K562 (cell line): Measurements from ENCODE around the gene ITGA1. TPM values are rescaled to one million over a fixed set of nuclear protein-coding genes. Genes with fewer than 3 reads are reported as not detected.

ENCODE experiments used
- CBFA2T2 ChIP-seq: fragments of 450-650 bp; conservative IDR thresholded peaks from 2 replicates; pipeline ENCODE4 v1.6.1; 2017; ENCODE audit warnings: mild to moderate bottlenecking
- CBX2 ChIP-seq: fragments of 200-600 bp; sonication (generic); IDR thresholded peaks from one replicate; pipeline ENCODE4 v1.6.1; 2012; ENCODE audit warnings: mild to moderate bottlenecking, low read length, inconsistent platforms; ENCODE audit not compliant: insufficient read depth, poor library complexity, severe bottlenecking
- CLOCK ChIP-seq: fragments of 250-450 bp; sonication (Bioruptor Pico); IDR thresholded peaks from 2 replicates; pipeline ENCODE4 v1.4.0; 2020; ENCODE audit warnings: mild to moderate bottlenecking, moderate library complexity, borderline replicate concordance
- FOXK2 ChIP-seq, 2 experiments: fragments of 450-650 bp; IDR thresholded peaks in 1 of 2; conservative IDR thresholded peaks in 1 of 2; 2 replicates each; pipeline ENCODE4 v1.6.1; 2016; ENCODE audit warnings: low read depth in 2 of 2, mild to moderate bottlenecking in 1 of 2
- FUS ChIP-seq: fragments of 200-400 bp; formaldehyde crosslinking; optimal IDR thresholded peaks from 2 replicates; pipeline ENCODE3; 2017; ENCODE audit warnings: low read depth, low read length
- GABPA ChIP-seq: fragments of 200-800 bp; sonication (Bioruptor generic); conservative IDR thresholded peaks from 2 replicates; pipeline ENCODE4 v1.6.1; 2016; ENCODE audit warnings: low read depth, missing genetic modification characterization, missing compliant biosample characterization
- GATAD2B ChIP-seq: fragments of 450-650 bp; IDR thresholded peaks from 2 replicates; pipeline ENCODE4 v1.6.1; 2017; ENCODE audit warnings: mild to moderate bottlenecking, borderline replicate concordance
- GTF2F1 ChIP-seq: IDR thresholded peaks from 2 replicates; pipeline ENCODE4 v1.6.1; 2011; ENCODE audit warnings: low read depth, low read length, improper control_type of control experiment
- HCFC1 ChIP-seq: IDR thresholded peaks from 2 replicates; pipeline ENCODE4 v1.6.1; 2012; ENCODE audit warnings: low read depth, low read length, improper control_type of control experiment
- KLF6 ChIP-seq: fragments of 250-450 bp; sonication (Bioruptor Pico); IDR thresholded peaks from 2 replicates; pipeline ENCODE4 v1.4.0; 2020; ENCODE audit warnings: mild to moderate bottlenecking, moderate library complexity, borderline replicate concordance
- MNT ChIP-seq, 2 experiments: fragments of 450-650 bp; conservative IDR thresholded peaks; 2 replicates each; pipeline ENCODE4 v1.6.1; 2017; ENCODE audit warnings: mild to moderate bottlenecking in 2 of 2, moderate library complexity in 2 of 2
- NFE2 ChIP-seq: IDR thresholded peaks from 2 replicates; pipeline ENCODE4 v1.6.1; 2014; ENCODE audit warnings: antibody characterized with exemption, low read depth
- NFE2L1 ChIP-seq: fragments of 450-650 bp; IDR thresholded peaks from 2 replicates; pipeline ENCODE4 v1.6.1; 2016; ENCODE audit warnings: missing genetic modification characterization, low read depth, mild to moderate bottlenecking, missing compliant biosample characterization, moderate library complexity, borderline replicate concordance
- NFXL1 ChIP-seq: fragments of 450-650 bp; formaldehyde crosslinking; IDR thresholded peaks from 2 replicates; pipeline ENCODE4 v1.4.0; 2021; ENCODE audit warnings: mild to moderate bottlenecking
- NR2F6 ChIP-seq: fragments of 450-650 bp; formaldehyde crosslinking; IDR thresholded peaks from 2 replicates; pipeline ENCODE4 v1.4.0; 2020; ENCODE audit warnings: mild to moderate bottlenecking
- PTRF ChIP-seq: fragments of 450-650 bp; IDR thresholded peaks from 2 replicates; pipeline ENCODE4 v1.6.1; 2016; ENCODE audit warnings: mild to moderate bottlenecking, missing genetic modification characterization, missing compliant biosample characterization
- RNF2 ChIP-seq: sonication (generic); IDR thresholded peaks from 2 replicates; pipeline ENCODE4 v1.6.1; 2016
- ZNF121 ChIP-seq: sonication (generic); formaldehyde crosslinking; conservative IDR thresholded peaks from 2 replicates; pipeline ENCODE4 v1.8.0; 2022; ENCODE audit warnings: missing genetic modification reagents
- ZNF561 ChIP-seq: fragments of 450-650 bp; formaldehyde crosslinking; conservative IDR thresholded peaks from 2 replicates; pipeline ENCODE4 v1.4.0; 2020; ENCODE audit warnings: mild to moderate bottlenecking, moderate library complexity
- polyA plus RNA-seq, 8 experiments: library from polyadenylated mRNA; depleted of rRNA in 4 of 8; stranded (reverse) in 5 of 8; unstranded in 3 of 8; fragments of >200 nt; fragmentation: Nextera tagmentation in 2 of 8; fragmentation: Illumina TruSeq in 1 of 8; extraction: Ambion mirVana in 2 of 8; extraction: Trizol in 1 of 8; gene quantifications; 2 replicates each; pipeline versions ENCODE4 v1.2.1 to v1.2.3, GENCODE V29; 2011 to 2014; ENCODE audit warnings: inconsistent platforms in 1 of 8, missing spikeins in 1 of 8
- total RNA-seq, 7 experiments: library from RNA; depleted of rRNA in 6 of 7; stranded (reverse); fragments of >200 nt in 6 of 7; fragmentation: Illumina TruSeq in 2 of 7; extraction: Trizol in 2 of 7; gene quantifications; 2 replicates each; pipeline versions ENCODE4 v1.2.1 to v1.2.3, GENCODE V29; 2011 to 2021; ENCODE audit warnings: low replicate concordance in 1 of 7
- TF ChIP-seq, protein P1 (sequence below): fragments of 250-450 bp; sonication (Bioruptor Pico); IDR thresholded peaks from 2 replicates; pipeline ENCODE4 v1.5.1; 2021; ENCODE audit warnings: mild to moderate bottlenecking
- TF ChIP-seq, protein P2 (sequence below): fragments of 250-450 bp; sonication (Bioruptor Pico); IDR thresholded peaks from 2 replicates; pipeline ENCODE4 v1.6.1; 2021; ENCODE audit warnings: mild to moderate bottlenecking
- TF ChIP-seq, protein P3 (sequence below): fragments of 450-650 bp; formaldehyde crosslinking; IDR thresholded peaks from 2 replicates; pipeline ENCODE4 v1.4.0; 2022; ENCODE audit warnings: mild to moderate bottlenecking, moderate library complexity

The ITGA1 gene
- total and polyA plus RNA-seq, 9 of the 15 experiments (the other 6 are each of a cell fraction or from before 2014, with no cell fraction given): 0.04 to 0.22 TPM; not detected in 7

DNA sequence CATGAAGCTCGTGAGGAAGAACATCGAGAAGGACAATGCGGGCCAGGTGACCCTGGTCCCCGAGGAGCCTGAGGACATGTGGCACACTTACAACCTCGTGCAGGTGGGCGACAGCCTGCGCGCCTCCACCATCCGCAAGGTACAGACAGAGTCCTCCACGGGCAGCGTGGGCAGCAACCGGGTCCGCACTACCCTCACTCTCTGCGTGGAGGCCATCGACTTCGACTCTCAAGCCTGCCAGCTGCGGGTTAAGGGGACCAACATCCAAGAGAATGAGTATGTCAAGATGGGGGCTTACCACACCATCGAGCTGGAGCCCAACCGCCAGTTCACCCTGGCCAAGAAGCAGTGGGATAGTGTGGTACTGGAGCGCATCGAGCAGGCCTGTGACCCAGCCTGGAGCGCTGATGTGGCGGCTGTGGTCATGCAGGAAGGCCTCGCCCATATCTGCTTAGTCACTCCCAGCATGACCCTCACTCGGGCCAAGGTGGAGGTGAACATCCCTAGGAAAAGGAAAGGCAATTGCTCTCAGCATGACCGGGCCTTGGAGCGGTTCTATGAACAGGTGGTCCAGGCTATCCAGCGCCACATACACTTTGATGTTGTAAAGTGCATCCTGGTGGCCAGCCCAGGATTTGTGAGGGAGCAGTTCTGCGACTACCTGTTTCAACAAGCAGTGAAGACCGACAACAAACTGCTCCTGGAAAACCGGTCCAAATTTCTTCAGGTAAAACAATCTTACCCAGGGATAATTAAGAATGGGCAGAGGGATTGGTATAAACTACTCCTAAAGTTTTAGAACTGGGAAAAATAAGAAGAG, 12.9 kb downstream of the ITGA1 start (continued):
- TF ChIP-seq FUS (no peak), GATAD2B (no peak), NFXL1 (CRISPR knock-in tag) (no peak), GABPA (tag) (no peak), HCFC1 (no peak), NR2F6 (CRISPR knock-in tag) (no peak), KLF6 (CRISPR knock-in tag) (no peak), CLOCK (CRISPR knock-in tag) (no peak), FOXK2 (conservative IDR thresholded peaks at IDR 0.05 in 1 of 2, IDR thresholded peaks at IDR 0.05 in 1 of 2; ENCODE audit: low read depth in 2 of 2) (no peak), ZNF561 (no peak), NFE2L1 (tag) (peak; percentile 48; the same call in 1 of the 2 replicates), CBX2 (no peak), MNT (conservative IDR thresholded peaks at IDR 0.05) (no peak), PTRF (tag) (no peak), GTF2F1 (no peak), RNF2 (no peak), NFE2 (peak; percentile 93), ZNF121 (CRISPR knock-in tag) (no peak), CBFA2T2 (no peak)
- TF ChIP-seq, protein P1, sequence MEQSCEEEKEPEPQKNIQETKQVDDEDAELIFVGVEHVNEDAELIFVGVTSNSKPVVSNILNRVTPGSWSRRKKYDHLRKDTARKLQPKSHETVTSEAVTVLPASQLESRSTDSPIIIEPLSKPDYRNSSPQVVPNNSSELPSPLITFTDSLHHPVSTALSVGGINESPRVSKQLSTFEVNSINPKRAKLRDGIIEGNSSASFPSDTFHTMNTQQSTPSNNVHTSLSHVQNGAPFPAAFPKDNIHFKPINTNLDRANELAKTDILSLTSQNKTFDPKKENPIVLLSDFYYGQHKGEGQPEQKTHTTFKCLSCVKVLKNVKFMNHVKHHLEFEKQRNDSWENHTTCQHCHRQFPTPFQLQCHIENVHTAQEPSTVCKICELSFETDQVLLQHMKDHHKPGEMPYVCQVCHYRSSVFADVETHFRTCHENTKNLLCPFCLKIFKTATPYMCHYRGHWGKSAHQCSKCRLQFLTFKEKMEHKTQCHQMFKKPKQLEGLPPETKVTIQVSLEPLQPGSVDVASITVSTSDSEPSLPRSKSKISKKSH (CRISPR knock-in tag): no peak
- TF ChIP-seq, protein P2, sequence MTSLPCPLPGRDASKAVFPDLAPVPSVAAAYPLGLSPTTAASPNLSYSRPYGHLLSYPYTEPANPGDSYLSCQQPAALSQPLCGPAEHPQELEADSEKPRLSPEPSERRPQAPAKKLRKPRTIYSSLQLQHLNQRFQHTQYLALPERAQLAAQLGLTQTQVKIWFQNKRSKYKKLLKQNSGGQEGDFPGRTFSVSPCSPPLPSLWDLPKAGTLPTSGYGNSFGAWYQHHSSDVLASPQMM: no peak
- TF ChIP-seq, protein P3, sequence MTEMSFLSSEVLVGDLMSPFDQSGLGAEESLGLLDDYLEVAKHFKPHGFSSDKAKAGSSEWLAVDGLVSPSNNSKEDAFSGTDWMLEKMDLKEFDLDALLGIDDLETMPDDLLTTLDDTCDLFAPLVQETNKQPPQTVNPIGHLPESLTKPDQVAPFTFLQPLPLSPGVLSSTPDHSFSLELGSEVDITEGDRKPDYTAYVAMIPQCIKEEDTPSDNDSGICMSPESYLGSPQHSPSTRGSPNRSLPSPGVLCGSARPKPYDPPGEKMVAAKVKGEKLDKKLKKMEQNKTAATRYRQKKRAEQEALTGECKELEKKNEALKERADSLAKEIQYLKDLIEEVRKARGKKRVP: no peak
